Smooth muscle cell (in vitro differentiated cells): ENCODE measurements around the gene ATRNL1. TPM values are rescaled to one million over a fixed set of nuclear protein-coding genes. Genes with fewer than 3 reads are reported as not detected.

ENCODE experiments used
- DNase-seq: peaks from one replicate; lab custom pipeline; 2025; ENCODE audit not compliant: unreplicated experiment; lab: John Stamatoyannopoulos, UW
- H2AFZ ChIP-seq: fragments of 200-600 bp; sonication (generic); 2 replicates; pipeline ENCODE4 v1.6.0; 2016; ENCODE audit warnings: antibody characterized with exemption, low read depth, mild to moderate bottlenecking
- H3F3A ChIP-seq: fragments of 200-600 bp; sonication (generic); 2 replicates; pipeline ENCODE4 v1.6.0; 2017; ENCODE audit warnings: antibody characterized with exemption, low read depth
- H3K27ac ChIP-seq: fragments of 200-600 bp; sonication (generic); 2 replicates; pipeline ENCODE4 v1.5.1; 2016; ENCODE audit warnings: low read depth, mild to moderate bottlenecking
- H3K27me3 ChIP-seq: fragments of 200-600 bp; sonication (generic); 2 replicates; pipeline ENCODE4 v1.6.1; 2016; ENCODE audit warnings: low read depth, mild to moderate bottlenecking
- H3K36me3 ChIP-seq: fragments of 200-600 bp; sonication (generic); 2 replicates; pipeline ENCODE4 v1.5.1; 2016; ENCODE audit warnings: low read depth
- H3K4me1 ChIP-seq: fragments of 200-600 bp; sonication (generic); 2 replicates; pipeline ENCODE4 v1.5.1; 2016; ENCODE audit warnings: low read depth
- H3K4me2 ChIP-seq: fragments of 200-600 bp; sonication (generic); 2 replicates; pipeline ENCODE4 v1.6.0; 2016; ENCODE audit warnings: mild to moderate bottlenecking
- H3K4me3 ChIP-seq: fragments of 200-600 bp; sonication (generic); 2 replicates; pipeline ENCODE4 v1.5.1; 2016; ENCODE audit warnings: mild to moderate bottlenecking
- H3K79me2 ChIP-seq: fragments of 200-600 bp; sonication (generic); 2 replicates; pipeline ENCODE4 v1.6.0; 2016; ENCODE audit warnings: low read depth, mild to moderate bottlenecking
- H3K9ac ChIP-seq: fragments of 200-600 bp; sonication (generic); 2 replicates; pipeline ENCODE4 v1.6.0; 2016; ENCODE audit warnings: low read depth
- H3K9me3 ChIP-seq: fragments of 200-600 bp; sonication (generic); replicated peaks from 2 replicates; pipeline ENCODE4 v1.5.1; 2016; ENCODE audit warnings: low read depth
- H4K20me1 ChIP-seq: fragments of 200-600 bp; sonication (generic); 2 replicates; pipeline ENCODE4 v1.6.0; 2016; ENCODE audit warnings: low read depth
- WGBS: methylation state at CpG from one replicate; pipeline ENCODE4 v1.1.7; 2016; ENCODE audit warnings: low lambda C conversion rate; 5-methylcytosine and 5-hydroxymethylcytosine counted together
- polyA plus RNA-seq: library from polyadenylated mRNA; unstranded; fragments of >200 nt; fragmentation: Nextera tagmentation; extraction: Ambion mirVana; gene quantifications from 2 replicates; pipeline ENCODE4 v1.2.1, GENCODE V29; 2016
- total RNA-seq: library from RNA; depleted of rRNA; stranded (reverse); fragments of >200 nt; gene quantifications from 2 replicates; pipeline ENCODE4 v1.2.3, GENCODE V29; 2014
- TF ChIP-seq, protein P1 (sequence below): fragments of 200-600 bp; sonication (generic); IDR thresholded peaks from 2 replicates; pipeline ENCODE4 v1.5.1; 2017; ENCODE audit warnings: borderline replicate concordance, mild to moderate bottlenecking, antibody characterized with exemption; ENCODE audit not compliant: insufficient read depth, poor library complexity, severe bottlenecking

Gene ATRNL1
- total and polyA plus RNA-seq, 2 experiments from 2014 or later, result 2.7 to 14.9 TPM

DNA sequence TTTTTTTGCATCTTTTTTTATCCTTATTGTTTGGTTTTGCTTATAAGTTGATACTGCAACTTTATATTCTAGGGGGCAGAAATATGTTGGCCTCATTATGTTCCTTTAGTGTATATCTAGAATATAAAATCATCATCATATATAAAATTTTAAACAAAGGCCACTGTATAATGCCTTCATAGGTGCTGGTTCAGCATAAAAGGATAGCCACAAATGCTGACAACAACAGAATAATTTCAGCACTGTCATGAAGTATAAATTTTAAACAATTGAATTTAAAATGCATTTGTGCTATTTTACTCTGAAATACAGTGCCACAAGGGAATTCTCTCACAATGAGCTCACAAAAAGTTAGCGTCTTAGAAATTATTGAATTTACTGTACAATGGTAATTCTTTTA lies 285.9 kb downstream of the ATRNL1 start:
- H3K27me3 ChIP-seq, result no peaks in the 10 kb centered on the region
- H3K4me2 ChIP-seq, result no peak overlapping the region
- no peak overlapping the region for H3K27ac ChIP-seq
- H3F3A ChIP-seq, result no peaks in the 10 kb centered on the region
- no peaks in the 10 kb centered on the region for H3K36me3 ChIP-seq
- no peaks in the 10 kb centered on the region for H3K9me3 ChIP-seq
- H3K9ac ChIP-seq, result no peak overlapping the region
- no peaks in the 10 kb centered on the region for H3K79me2 ChIP-seq
- H2AFZ ChIP-seq, result no peak overlapping the region
- 97% methylated on average over 1 of the region's 1 CpG for WGBS
- H3K4me1 ChIP-seq, result no peaks in the 10 kb centered on the region
- no peak overlapping the region for H3K4me3 ChIP-seq
- TF ChIP-seq, protein P1, sequence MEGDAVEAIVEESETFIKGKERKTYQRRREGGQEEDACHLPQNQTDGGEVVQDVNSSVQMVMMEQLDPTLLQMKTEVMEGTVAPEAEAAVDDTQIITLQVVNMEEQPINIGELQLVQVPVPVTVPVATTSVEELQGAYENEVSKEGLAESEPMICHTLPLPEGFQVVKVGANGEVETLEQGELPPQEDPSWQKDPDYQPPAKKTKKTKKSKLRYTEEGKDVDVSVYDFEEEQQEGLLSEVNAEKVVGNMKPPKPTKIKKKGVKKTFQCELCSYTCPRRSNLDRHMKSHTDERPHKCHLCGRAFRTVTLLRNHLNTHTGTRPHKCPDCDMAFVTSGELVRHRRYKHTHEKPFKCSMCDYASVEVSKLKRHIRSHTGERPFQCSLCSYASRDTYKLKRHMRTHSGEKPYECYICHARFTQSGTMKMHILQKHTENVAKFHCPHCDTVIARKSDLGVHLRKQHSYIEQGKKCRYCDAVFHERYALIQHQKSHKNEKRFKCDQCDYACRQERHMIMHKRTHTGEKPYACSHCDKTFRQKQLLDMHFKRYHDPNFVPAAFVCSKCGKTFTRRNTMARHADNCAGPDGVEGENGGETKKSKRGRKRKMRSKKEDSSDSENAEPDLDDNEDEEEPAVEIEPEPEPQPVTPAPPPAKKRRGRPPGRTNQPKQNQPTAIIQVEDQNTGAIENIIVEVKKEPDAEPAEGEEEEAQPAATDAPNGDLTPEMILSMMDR, result no peak
- H4K20me1 ChIP-seq, result no peaks in the 10 kb centered on the region
- DNase-seq, result no peak

DNA sequence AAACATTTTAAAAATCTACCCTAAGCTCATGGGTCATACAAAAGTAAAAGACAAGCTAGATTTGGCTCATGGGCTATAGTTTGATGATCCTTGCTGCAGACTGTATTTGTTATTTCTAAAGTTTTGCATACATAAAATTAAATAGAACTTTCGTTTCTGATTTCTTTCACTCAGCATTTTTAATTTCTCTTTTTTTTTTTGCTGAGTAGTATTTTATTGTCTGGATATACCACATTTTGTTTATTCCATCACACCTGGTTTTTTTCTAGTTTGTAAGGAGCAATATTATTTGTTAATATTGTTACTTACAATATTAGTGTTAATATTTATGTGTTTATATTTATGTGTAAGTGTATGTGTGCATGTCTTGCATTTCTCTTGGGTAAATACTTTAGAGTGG lies 291.5 kb downstream of the ATRNL1 start:
- Histone ChIP-seq H2AFZ (no peak overlapping the region), H3K4me3 (no peak overlapping the region), H4K20me1 (no peaks in the 10 kb centered on the region), H3F3A (no peaks in the 10 kb centered on the region), H3K4me2 (no peak overlapping the region), H3K9me3 (no peaks in the 10 kb centered on the region), H3K79me2 (no peaks in the 10 kb centered on the region), H3K4me1 (no peaks in the 10 kb centered on the region), H3K36me3 (no peaks in the 10 kb centered on the region), H3K27ac (no peak overlapping the region), H3K27me3 (no peaks in the 10 kb centered on the region), H3K9ac (no peak overlapping the region)
- 89% methylated on average over 1 of the region's 1 CpG for WGBS
- TF ChIP-seq, protein P1, result no peak
- DNase-seq, result no peak

DNA sequence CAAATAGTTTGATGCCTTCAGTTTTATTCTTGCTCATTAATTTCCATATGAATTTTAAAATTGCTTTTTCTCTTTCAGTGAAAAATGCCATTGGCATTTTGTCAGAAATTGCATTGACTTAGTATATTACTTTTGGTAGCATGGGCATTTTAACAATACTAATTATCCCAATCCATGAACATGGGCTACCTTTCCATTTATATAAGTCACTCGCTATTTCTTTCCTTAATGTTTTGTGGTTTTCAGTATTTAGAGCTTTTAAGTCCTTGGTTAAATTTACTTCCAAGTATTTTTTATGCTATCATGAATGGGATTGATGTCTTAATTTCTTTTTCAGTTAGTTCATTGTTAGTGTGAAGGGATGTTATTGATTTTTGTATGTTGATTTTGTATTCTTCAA lies 297.4 kb downstream of the ATRNL1 start:
- H3K4me1 ChIP-seq, result no peaks in the 10 kb centered on the region
- H3K4me2 ChIP-seq, result no peak overlapping the region
- no peak overlapping the region for H2AFZ ChIP-seq
- no peak overlapping the region for H3K9ac ChIP-seq
- no peak overlapping the region for H3K27ac ChIP-seq
- no peaks in the 10 kb centered on the region for H3K36me3 ChIP-seq
- H3K4me3 ChIP-seq, result no peak overlapping the region
- no peak for DNase-seq
- H3K27me3 ChIP-seq, result no peaks in the 10 kb centered on the region
- 90% methylated on average over 1 of the region's 1 CpG for WGBS
- TF ChIP-seq, protein P1, result no peak
- no peaks in the 10 kb centered on the region for H3K79me2 ChIP-seq
- no peaks in the 10 kb centered on the region for H4K20me1 ChIP-seq
- H3F3A ChIP-seq, result no peaks in the 10 kb centered on the region
- no peaks in the 10 kb centered on the region for H3K9me3 ChIP-seq

DNA sequence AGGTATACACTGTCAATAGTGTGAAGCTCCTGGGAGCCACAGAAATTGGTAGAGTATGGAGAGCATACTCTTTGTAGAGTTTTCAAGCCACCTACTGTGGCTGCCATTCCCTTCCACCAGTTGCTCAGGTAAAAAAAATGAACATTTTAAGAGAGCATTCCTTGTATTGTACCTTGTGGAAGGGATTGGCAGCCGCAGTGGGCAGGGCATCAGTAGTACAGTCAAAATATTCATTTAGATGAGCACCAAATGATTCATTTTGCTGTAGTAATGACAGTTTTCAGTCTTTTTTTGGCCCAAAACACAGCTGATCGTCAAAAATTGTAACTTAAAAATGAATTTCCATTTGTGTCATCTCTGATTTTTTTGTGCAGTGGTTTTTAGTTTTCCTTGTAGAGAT lies 304.9 kb downstream of the ATRNL1 start:
- Histone ChIP-seq H3K36me3 (no peaks in the 10 kb centered on the region), H2AFZ (no peak overlapping the region)
- TF ChIP-seq, protein P1, result no peak

More for the DNA sequence above, 304.9 kb downstream of the ATRNL1 start:
- no peaks in the 10 kb centered on the region for H3F3A ChIP-seq
- H4K20me1 ChIP-seq, result no peaks in the 10 kb centered on the region
- no peaks in the 10 kb centered on the region for H3K4me1 ChIP-seq
- WGBS, result 90% methylated on average over 2 of the region's 2 CpGs
- no peaks in the 10 kb centered on the region for H3K9me3 ChIP-seq
- no peak overlapping the region for H3K27ac ChIP-seq
- no peaks in the 10 kb centered on the region for H3K79me2 ChIP-seq
- no peak overlapping the region for H3K4me2 ChIP-seq
- H3K4me3 ChIP-seq, result no peak overlapping the region
- no peak overlapping the region for H3K9ac ChIP-seq
- DNase-seq, result no peak
- H3K27me3 ChIP-seq, result no peaks in the 10 kb centered on the region
